GM23248 (cell line): ENCODE data around the gene IKBIP.

Experiments
- EZH2 ChIP-seq: fragments of 200-600 bp; sonication (generic); IDR thresholded peaks from 2 replicates; pipeline ENCODE4 v1.6.1; 2018; ENCODE audit warnings: antibody characterized with exemption, mild to moderate bottlenecking; ENCODE audit not compliant: insufficient read depth, poor library complexity, severe bottlenecking
- EZH2phosphoT487 ChIP-seq: fragments of 200-600 bp; sonication (generic); IDR thresholded peaks from 2 replicates; pipeline ENCODE4 v1.6.1; 2018; ENCODE audit warnings: antibody characterized with exemption, moderate library complexity, mild to moderate bottlenecking, low read depth; ENCODE audit not compliant: insufficient read depth

DNA sequence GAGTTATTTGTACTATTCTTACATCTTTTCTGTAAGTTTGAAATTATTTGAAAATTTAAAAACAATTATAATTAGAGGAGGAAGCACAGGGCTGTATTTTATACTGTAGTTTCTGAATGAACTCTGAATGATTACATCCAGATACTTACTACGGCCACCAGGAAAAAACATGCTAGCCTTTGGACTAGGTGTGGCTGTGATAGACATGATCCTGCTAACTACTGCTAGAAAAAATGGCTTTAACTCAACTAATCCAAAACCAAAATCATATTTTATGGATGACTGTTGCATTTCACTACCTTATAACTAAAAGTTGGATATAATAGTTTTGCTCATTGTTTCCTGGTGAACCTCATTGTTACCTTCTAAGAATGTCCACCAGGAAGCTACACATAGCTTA lies 66.2 kb downstream of the IKBIP start:
- TF ChIP-seq EZH2 (no peak), EZH2phosphoT487 (no peak)
